NAMALWA (cell line): ENCODE measurements around the gene WDR33.

Source experiments
- DNase-seq: peaks from one replicate; pipeline ENCODE4 v3.0.0-alpha.2; 2015; ENCODE audit warnings: low spot score

WDR33 gene

GRCh38 chr2:127719301-127720218, 91.4 kb downstream of the WDR33 start:
- DNase-seq: no peak

- DNase-seq: no peak
Observed at GRCh38 chr2:127718271-127718670, 92.7 kb downstream of the WDR33 start.

- DNase-seq: no peak
Observed at GRCh38 chr2:127715778-127716449, 95.1 kb downstream of the WDR33 start.

DNA sequence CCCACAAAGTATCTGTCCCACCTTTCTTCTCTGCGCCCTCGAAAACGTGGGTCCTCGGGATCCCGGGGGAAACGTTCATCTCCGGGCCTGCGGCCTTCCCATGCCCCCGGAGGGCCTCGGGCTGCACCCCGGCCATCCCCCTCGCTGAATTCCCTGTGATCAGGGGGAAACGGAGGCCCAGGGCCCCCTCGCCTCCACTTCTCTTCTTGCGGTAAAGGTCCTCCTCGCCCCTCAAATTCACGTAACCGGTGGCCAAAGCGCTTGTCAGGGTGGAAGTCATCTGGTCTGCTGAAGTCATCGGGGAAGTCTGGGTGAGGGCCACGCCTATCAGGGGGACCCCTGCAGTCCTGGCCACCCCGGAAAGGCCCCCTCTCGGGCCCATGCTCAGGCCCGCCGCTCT, 97.4 kb downstream of the WDR33 start:
- no peak for DNase-seq

DNA sequence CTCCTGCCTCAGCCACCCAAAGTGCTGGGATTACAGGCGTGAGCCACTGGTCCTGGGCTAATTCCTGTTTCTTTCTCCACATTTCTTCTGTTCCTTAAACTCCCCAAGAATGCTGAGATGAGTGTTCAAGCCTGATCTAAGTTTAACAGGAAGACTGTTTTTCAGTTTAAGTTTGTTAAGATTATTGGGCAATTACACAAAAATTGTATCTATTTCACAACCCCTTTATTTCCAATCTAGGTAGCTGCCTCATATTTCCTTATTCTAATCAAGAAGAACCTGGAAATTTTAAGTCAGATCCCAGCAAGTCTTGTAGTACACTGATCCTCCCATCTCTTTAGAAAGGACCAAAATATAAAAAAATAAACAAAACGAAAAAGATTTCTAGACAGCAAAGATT, 98.0 kb downstream of the WDR33 start:
- no peak for DNase-seq

DNA sequence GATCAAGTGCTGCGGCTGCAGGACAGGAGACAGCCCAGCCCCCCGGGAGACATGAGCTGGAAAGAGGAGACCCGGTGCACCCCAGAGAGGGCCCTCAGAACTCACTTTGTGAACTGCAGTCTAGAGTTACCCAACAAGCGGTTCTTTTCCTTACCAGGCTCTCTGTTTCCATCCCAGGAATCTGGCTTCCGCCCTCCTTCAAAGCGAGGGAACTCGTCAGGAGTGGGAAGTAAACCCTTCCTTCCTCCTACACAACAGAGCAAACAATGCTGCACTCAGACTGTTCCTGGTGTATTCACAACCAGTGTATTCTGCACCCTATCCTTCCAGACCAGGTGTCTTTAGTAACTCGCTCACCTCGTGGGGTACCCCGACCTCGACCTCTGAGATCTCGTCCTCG, 101.6 kb downstream of the WDR33 start:
- DNase-seq: no peak

DNA sequence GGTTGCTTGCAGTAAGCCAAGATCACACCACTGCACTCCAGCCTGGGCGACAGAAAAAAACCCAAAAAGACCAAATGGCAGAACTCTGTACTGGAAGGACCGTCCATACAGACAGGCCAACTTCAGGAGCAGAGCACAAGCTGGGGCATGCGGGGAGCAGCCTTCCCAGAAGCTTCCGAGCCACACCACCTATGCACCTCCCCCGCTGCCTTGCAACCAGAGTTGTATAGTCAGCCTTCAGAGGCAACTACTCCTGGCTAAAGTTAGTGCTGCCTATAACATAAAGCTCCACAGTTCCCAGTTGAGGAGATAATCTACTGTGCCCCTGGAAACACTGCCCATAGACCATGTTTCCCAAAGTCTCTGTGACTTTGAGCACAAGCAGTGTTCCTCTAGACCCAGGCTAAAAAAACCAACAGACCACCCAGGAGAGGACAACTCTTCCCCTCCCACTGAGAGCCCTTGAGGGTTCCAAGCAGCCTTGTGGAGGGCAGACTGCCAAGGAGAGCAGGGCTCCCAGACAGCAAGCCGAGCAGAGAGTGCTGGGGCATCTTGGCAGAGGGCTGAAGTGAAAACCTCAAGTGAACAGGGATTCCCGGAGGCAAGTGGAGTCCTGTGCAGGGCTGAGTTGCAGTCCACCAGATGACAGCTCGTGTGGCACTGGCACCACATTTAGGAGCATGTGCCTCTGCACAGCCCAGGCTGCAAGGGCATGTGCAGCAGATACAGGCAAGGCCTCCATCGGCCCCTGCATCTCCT, 102.9 kb downstream of the WDR33 start:
- no peak for DNase-seq

GRCh38 chr2:127706215-127706990, 104.6 kb downstream of the WDR33 start:
- DNase-seq: no peak

GRCh38 chr2:127705391-127706065, 105.4 kb downstream of the WDR33 start:
- DNase-seq: no peak

- no peak for DNase-seq
Observed at GRCh38 chr2:127704641-127705390, 106.2 kb downstream of the WDR33 start.

DNA sequence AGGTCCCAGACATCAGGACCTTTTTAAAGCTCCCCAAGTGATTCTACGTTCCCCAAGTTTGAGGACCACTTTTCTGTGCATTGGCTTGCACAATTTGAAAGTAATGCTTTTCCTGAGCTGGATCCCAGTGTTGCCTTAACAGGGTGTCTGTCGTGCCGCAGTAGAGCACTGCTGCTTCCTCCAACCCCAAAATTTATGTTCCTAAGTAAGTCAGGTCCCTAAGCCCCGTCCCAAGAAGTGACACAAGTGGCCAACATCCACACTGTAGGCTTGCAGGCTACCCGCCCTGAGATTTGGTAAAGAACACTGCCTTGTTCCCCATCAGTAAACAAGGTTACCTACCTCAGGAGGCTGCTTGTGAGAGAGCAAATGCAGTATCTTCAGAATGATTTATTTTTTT, 107.7 kb downstream of the WDR33 start:
- DNase-seq: no peak

GRCh38 chr2:127702395-127703009, 108.5 kb downstream of the WDR33 start:
- DNase-seq: no peak

DNA sequence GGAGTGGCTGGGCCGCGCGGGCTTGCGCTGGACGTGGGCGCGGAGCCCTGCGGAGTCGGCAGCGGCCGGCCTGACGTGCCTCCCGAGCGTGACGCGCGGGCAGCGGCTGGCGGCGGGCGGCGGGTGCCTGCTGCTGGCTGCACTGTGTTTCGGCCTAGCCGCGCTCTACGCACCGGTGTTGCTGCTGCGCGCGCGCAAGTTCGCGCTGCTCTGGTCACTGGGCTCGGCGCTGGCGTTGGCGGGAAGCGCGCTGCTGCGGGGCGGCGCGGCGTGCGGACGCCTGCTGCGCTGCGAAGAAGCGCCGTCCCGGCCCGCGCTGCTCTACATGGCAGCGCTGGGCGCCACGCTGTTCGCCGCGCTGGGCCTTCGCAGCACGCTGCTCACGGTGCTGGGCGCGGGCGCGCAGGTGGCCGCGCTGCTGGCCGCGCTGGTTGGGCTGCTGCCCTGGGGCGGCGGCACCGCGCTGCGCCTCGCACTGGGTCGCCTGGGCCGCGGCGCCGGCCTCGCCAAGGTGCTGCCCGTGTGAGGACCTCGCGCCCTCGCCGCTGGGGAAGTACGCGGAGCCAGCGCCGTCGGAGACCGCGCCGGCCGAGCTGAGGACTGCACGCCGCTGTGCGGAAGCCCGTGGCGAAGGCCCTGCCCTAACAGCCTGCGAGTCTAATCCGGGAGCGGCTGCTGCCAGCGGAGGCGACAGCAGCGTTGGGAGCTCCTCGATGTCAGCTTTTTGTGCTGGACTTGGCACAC, 109.1 kb downstream of the WDR33 start:
- DNase-seq: peak; percentile 86

DNA sequence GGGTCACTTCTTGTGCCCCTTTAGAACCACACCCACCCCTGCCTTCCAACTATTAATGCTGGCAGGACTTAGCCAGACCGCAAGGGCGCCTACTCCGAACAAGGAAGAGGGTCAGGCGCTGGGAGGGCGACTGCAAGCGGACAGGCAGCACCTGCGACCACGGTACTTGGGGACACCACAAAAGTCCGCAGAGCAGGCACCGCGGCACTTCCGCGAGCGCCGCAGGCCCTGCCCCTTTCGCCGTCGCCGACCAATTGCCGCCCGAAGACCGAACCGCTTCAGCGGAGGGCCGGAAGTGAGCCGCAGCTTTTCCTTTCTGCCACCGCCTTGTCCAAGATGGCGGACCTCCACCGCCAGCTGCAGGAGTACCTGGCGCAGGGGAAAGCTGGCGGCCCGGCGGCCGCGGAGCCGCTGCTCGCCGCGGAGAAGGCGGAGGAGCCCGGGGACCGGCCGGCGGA, 109.7 kb downstream of the WDR33 start, which contains the start of gene SFT2D3:
Gene SFT2D3 (plus strand): TSS at position 305 of the 458 bp plus-strand sequence. CDS start 32 bp downstream, at position 337.
- DNase-seq: peak; percentile 94

- DNase-seq: peak; percentile 70
Observed at GRCh38 chr2:127700527-127701192, 110.3 kb downstream of the WDR33 start.

DNA sequence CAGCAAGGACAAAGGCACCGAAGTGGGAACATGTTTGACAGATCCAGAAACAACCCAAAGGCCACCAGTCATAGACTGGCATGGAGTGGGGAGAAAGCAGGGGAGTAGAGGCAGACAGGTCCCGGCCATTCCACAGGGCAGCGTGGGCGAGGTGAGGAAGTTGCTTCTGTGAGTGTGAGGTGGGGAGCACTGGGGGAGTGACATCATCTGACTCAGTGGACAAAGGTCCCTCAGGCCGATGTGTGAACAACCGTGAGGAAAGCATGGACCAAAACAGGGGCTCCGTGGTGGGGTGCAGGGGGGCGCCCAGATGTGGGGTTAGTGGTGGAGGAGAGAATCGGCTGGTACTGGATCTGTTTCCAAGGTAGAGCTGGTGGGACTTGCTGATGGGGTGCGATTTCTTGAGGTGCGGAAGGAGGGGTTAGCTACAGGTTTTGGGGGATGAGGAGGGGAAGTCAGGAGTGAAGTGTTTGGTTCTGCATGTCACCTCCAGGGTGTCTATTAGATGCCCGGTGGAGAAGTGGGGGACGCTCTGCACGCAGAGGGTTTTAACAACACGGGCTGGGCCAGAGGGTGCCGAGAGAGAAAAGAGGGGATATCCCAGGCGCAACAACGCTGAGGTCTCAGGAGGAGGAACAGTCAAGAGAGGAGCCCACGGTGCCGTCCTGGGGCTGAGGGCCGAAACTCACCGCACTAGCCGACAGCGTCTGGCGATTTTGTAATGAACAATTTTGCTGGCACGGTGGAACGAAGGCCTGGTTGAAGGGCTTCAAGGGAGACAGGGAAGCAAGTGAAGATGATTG, 112.2 kb downstream of the WDR33 start:
- no peak for DNase-seq

- no peak for DNase-seq
Observed at GRCh38 chr2:127697482-127698180, 113.3 kb downstream of the WDR33 start.
